ENCODE data around the gene CMA1.
"Not testable (repeated sequence)": the region's sequence is repeated elsewhere in the genome, so short reads cannot be mapped to it uniquely, and the experiment has no call there.

Gene CMA1

GRCh38 chr14:24508155-24508840 lies at the start of gene CMA1:
CMA1 (minus strand) TSS chr14:24508265; CDS start chr14:24508235, 30 bp downstream.
- H3K9me3 ChIP-seq (ENCODE audit: insufficient read depth, low read length), result no peaks in the 10 kb centered on the region
- no peaks in the 10 kb centered on the region for H3K4me1 ChIP-seq (ENCODE audit: insufficient read depth, insufficient read length)
- DNase-seq (ENCODE audit: low read depth, low spot score), result no peak
- no peak within 1 kb of the TSS for H3K9ac ChIP-seq (ENCODE audit: insufficient read length, low read depth)
- no peaks in the 10 kb centered on the region for H3K27me3 ChIP-seq (ENCODE audit: insufficient read depth, insufficient read length)
- no peaks in the 10 kb centered on the region for H3K36me3 ChIP-seq (ENCODE audit: insufficient read depth, insufficient read length, low read length)
- TF ChIP-seq YY1 (IDR thresholded peaks at IDR 0.05; ENCODE audit: insufficient read depth, insufficient read length) (no peak), SUZ12 (IDR thresholded peaks at IDR 0.05; ENCODE audit: extremely low read depth, insufficient read depth, insufficient read length) (no peak), ZNF274 (IDR thresholded peaks at IDR 0.05; ENCODE audit: low read depth, low read length) (no peak)
- H3K4me3 ChIP-seq (ENCODE audit: insufficient read length, low read depth), result no peak within 1 kb of the TSS

GRCh38 chr14:24556756-24557155 lies 48.7 kb upstream of the CMA1 start:
- TF ChIP-seq YY1 (IDR thresholded peaks at IDR 0.05; ENCODE audit: insufficient read depth, insufficient read length) (no peak), SUZ12 (IDR thresholded peaks at IDR 0.05; ENCODE audit: extremely low read depth, insufficient read depth, insufficient read length) (no peak), ZNF274 (IDR thresholded peaks at IDR 0.05; ENCODE audit: low read depth, low read length) (no peak)
- DNase-seq (ENCODE audit: low read depth, low spot score), result no peak
- Histone ChIP-seq H3K9ac (ENCODE audit: insufficient read length, low read depth) (no peak overlapping the region), H3K27me3 (ENCODE audit: insufficient read depth, insufficient read length) (no peaks in the 10 kb centered on the region), H3K36me3 (ENCODE audit: insufficient read depth, insufficient read length, low read length) (no peaks in the 10 kb centered on the region), H3K9me3 (ENCODE audit: insufficient read depth, low read length) (0 out of 2 replicates have a peak, but pooled peaks cover under 1% of the 10 kb centered on the region), H3K4me1 (ENCODE audit: insufficient read depth, insufficient read length) (no peaks in the 10 kb centered on the region), H3K4me3 (ENCODE audit: insufficient read length, low read depth) (no peak overlapping the region)

- not testable (repeated sequence) for H3K36me3 ChIP-seq (ENCODE audit: insufficient read depth, insufficient read length, low read length); H3K9ac ChIP-seq (ENCODE audit: insufficient read length, low read depth); H3K4me1 ChIP-seq (ENCODE audit: insufficient read depth, insufficient read length); H3K9me3 ChIP-seq (ENCODE audit: insufficient read depth, low read length); DNase-seq (ENCODE audit: low read depth, low spot score); H3K27me3 ChIP-seq (ENCODE audit: insufficient read depth, insufficient read length); H3K4me3 ChIP-seq (ENCODE audit: insufficient read length, low read depth)
Measured at GRCh38 chr14:24549064-24549463, 41.0 kb upstream of the CMA1 start.

GRCh38 chr14:24542346-24542936 lies 34.4 kb upstream of the CMA1 start:
- no peak for DNase-seq (ENCODE audit: low read depth, low spot score)
- TF ChIP-seq ZNF274 (IDR thresholded peaks at IDR 0.05; ENCODE audit: low read depth, low read length), result no peak
- TF ChIP-seq SUZ12 (IDR thresholded peaks at IDR 0.05; ENCODE audit: extremely low read depth, insufficient read depth, insufficient read length), result no peak
- no peak for TF ChIP-seq YY1 (IDR thresholded peaks at IDR 0.05; ENCODE audit: insufficient read depth, insufficient read length)
- no peaks in the 10 kb centered on the region for H3K27me3 ChIP-seq (ENCODE audit: insufficient read depth, insufficient read length)
- no peaks in the 10 kb centered on the region for H3K36me3 ChIP-seq (ENCODE audit: insufficient read depth, insufficient read length, low read length)
- no peaks in the 10 kb centered on the region for H3K4me1 ChIP-seq (ENCODE audit: insufficient read depth, insufficient read length)
- H3K9me3 ChIP-seq (ENCODE audit: insufficient read depth, low read length), result peaks cover 8% of the 10 kb centered on the region; the same call in 1 of the 2 replicates
- no peak overlapping the region for H3K9ac ChIP-seq (ENCODE audit: insufficient read length, low read depth)
- no peak overlapping the region for H3K4me3 ChIP-seq (ENCODE audit: insufficient read length, low read depth)

DNA sequence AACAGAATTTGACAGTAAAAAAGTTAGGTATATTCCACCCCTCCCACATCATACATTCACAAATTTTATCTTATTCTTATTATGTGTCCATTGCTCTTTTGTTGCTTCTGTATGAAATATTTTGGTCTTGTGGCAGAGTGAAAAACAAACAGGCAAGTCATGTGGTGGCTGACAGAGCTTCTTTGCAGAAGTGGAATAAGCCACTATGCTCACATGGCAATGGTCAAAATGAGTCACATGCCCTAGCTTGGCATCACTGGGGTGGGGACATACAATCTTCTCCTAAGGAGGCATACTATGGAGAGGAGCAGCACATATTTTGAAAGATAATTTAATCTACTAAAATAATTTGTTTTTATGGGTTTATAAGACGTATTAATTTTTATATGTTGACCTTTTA lies 27.7 kb upstream of the CMA1 start:
- Histone ChIP-seq H3K4me3 (ENCODE audit: insufficient read length, low read depth) (no peak overlapping the region), H3K9ac (ENCODE audit: insufficient read length, low read depth) (no peak overlapping the region), H3K9me3 (ENCODE audit: insufficient read depth, low read length) (no peaks in the 10 kb centered on the region), H3K36me3 (ENCODE audit: insufficient read depth, insufficient read length, low read length) (no peaks in the 10 kb centered on the region), H3K4me1 (ENCODE audit: insufficient read depth, insufficient read length) (no peaks in the 10 kb centered on the region), H3K27me3 (ENCODE audit: insufficient read depth, insufficient read length) (no peaks in the 10 kb centered on the region)
- no peak for DNase-seq (ENCODE audit: low read depth, low spot score)
- TF ChIP-seq SUZ12 (IDR thresholded peaks at IDR 0.05; ENCODE audit: extremely low read depth, insufficient read depth, insufficient read length) (no peak), YY1 (IDR thresholded peaks at IDR 0.05; ENCODE audit: insufficient read depth, insufficient read length) (no peak), ZNF274 (IDR thresholded peaks at IDR 0.05; ENCODE audit: low read depth, low read length) (no peak)

DNA sequence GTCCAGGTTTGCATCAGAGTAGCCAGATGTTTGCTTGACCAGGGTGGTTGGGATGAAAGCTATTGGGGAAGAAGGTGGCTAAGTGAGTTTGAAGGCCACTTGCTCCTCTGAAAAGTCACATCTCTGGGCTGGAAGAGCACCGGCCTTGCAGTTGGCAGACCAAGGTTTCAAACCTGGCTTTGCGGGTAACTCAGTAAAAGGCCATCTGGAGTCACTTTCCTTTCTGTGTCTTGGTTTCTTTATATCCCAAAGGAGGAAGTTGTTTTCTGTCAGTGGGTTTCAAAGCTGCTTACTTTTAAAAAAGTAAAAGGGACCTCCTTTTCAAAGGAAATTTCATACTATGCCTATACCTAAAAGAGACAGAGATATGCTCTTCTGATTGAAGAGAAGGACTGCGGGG lies 26.2 kb upstream of the CMA1 start:
- DNase-seq (ENCODE audit: low read depth, low spot score), result no peak
- TF ChIP-seq SUZ12 (IDR thresholded peaks at IDR 0.05; ENCODE audit: extremely low read depth, insufficient read depth, insufficient read length) (no peak), ZNF274 (IDR thresholded peaks at IDR 0.05; ENCODE audit: low read depth, low read length) (no peak), YY1 (IDR thresholded peaks at IDR 0.05; ENCODE audit: insufficient read depth, insufficient read length) (no peak)
- Histone ChIP-seq H3K4me3 (ENCODE audit: insufficient read length, low read depth) (no peak overlapping the region), H3K36me3 (ENCODE audit: insufficient read depth, insufficient read length, low read length) (no peaks in the 10 kb centered on the region), H3K4me1 (ENCODE audit: insufficient read depth, insufficient read length) (no peaks in the 10 kb centered on the region), H3K9me3 (ENCODE audit: insufficient read depth, low read length) (no peaks in the 10 kb centered on the region), H3K27me3 (ENCODE audit: insufficient read depth, insufficient read length) (no peaks in the 10 kb centered on the region), H3K9ac (ENCODE audit: insufficient read length, low read depth) (no peak overlapping the region)

DNA sequence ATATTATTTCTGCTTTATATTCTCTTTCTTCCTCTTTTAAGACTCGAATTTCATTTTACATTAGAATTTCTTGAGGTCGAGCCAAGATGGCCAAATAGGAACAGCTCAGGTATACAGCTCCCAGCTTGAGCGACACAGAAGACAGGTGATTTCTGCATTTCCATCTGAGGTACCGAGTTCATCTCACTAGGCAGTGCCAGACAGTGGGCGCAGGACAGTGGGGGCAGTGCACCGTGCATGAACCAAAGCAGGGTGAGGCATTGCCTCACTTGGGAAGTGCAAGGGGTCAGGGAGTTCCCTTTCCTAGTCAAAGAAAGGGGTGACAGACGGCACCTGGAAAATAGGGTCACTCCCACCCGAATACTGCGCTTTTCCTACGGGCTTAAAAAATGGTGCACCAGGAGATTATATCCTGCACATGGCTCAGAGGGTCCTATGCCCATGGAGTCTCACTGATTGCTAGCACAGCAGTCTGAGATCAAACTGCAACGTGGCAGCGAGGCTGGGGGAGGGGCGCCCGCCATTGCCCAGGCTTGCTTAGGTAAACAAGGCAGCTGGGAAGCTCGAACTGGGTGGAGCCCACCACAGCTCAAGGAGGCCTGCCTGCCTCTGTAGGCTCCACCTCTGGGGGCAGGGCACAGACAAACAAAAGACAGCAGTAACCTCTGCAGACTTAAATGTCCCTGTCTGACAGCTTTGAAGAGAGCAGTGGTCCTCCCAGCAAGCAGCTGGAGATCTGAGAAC lies 18.0 kb upstream of the CMA1 start:
- not testable (repeated sequence) for H3K36me3 ChIP-seq (ENCODE audit: insufficient read depth, insufficient read length, low read length); H3K9ac ChIP-seq (ENCODE audit: insufficient read length, low read depth); H3K4me1 ChIP-seq (ENCODE audit: insufficient read depth, insufficient read length); H3K9me3 ChIP-seq (ENCODE audit: insufficient read depth, low read length); DNase-seq (ENCODE audit: low read depth, low spot score); H3K27me3 ChIP-seq (ENCODE audit: insufficient read depth, insufficient read length)
- H3K4me3 ChIP-seq (ENCODE audit: insufficient read length, low read depth), result peak overlapping the region; percentile 21
